GM18858 (cell line): ENCODE results near the gene GLIS2.

Experiments
- ATAC-seq: cut with Tn5 transposase; IDR thresholded peaks from one replicate; pipeline ENCODE4 v1.9.1; 2021; ENCODE audit not compliant: unreplicated experiment

The GLIS2 gene

GRCh38 chr16:4350365-4350786 is 34.5 kb downstream of the GLIS2 start:
- ATAC-seq = no peak

- peak; percentile 84 for ATAC-seq
Observed at GRCh38 chr16:4350787-4351659, 35.2 kb downstream of the GLIS2 start, which contains the start of gene PAM16. TSS of gene PAM16 (minus strand) at chr16:4351321. CDS start at chr16:4351234, 87 bp downstream.

GRCh38 chr16:4351880-4352279 is 36.0 kb downstream of the GLIS2 start:
- no peak for ATAC-seq

- no peak for ATAC-seq
Observed at GRCh38 chr16:4352843-4353242, 37.0 kb downstream of the GLIS2 start.

GRCh38 chr16:4353675-4354074 is 37.8 kb downstream of the GLIS2 start:
- ATAC-seq = no peak

GRCh38 chr16:4354512-4355409 is 38.9 kb downstream of the GLIS2 start:
- ATAC-seq = no peak

GRCh38 chr16:4356820-4357219 is 41.0 kb downstream of the GLIS2 start:
- no peak for ATAC-seq

- no peak for ATAC-seq
Observed at GRCh38 chr16:4358236-4358635, 42.4 kb downstream of the GLIS2 start.

- ATAC-seq = no peak
Observed at GRCh38 chr16:4358831-4359561, 43.1 kb downstream of the GLIS2 start.

GRCh38 chr16:4359914-4360313 is 44.0 kb downstream of the GLIS2 start:
- no peak for ATAC-seq

GRCh38 chr16:4360538-4361021 is 44.7 kb downstream of the GLIS2 start:
- ATAC-seq = no peak

GRCh38 chr16:4361033-4361943 is 45.4 kb downstream of the GLIS2 start:
- no peak for ATAC-seq

GRCh38 chr16:4361944-4362311 is 46.1 kb downstream of the GLIS2 start:
- no peak for ATAC-seq

GRCh38 chr16:4362476-4363135 is 46.7 kb downstream of the GLIS2 start:
- ATAC-seq = no peak

- ATAC-seq = no peak
Observed at GRCh38 chr16:4364196-4365013, 48.5 kb downstream of the GLIS2 start.

- ATAC-seq = peak; percentile 51
Observed at GRCh38 chr16:4365014-4365406, 49.1 kb downstream of the GLIS2 start.

- ATAC-seq = no peak
Observed at GRCh38 chr16:4365615-4366014, 49.7 kb downstream of the GLIS2 start.

- no peak for ATAC-seq
Observed at GRCh38 chr16:4366016-4366415, 50.1 kb downstream of the GLIS2 start.
